IMR-90 (cell line): ENCODE results near the gene TPTE. TPM values are rescaled to one million over a fixed set of nuclear protein-coding genes. Genes with fewer than 3 reads are reported as not detected.
"Not testable (repeated sequence)": the region's sequence is repeated elsewhere in the genome, so short reads cannot be mapped to it uniquely, and the experiment has no call there.

Experiments
- ATAC-seq: fragments of 200-7000 bp; cut with Tn5 transposase; 2 replicates; pipeline ENCODE4 v1.9.1; 2020; ENCODE audit warnings: low read depth, mild to moderate bottlenecking, moderate library complexity
- BruUV-seq: library from RNA; stranded (reverse); fragments of 400-500 nt; replicated peaks from 2 replicates; lab custom pipeline; 2021; lab: Mats Ljungman, UMichigan
- CTCF ChIA-PET: fragments of 300-600 bp; formaldehyde crosslinking; extraction: SDS; loops from one replicate; lab custom pipeline; 2021; ENCODE audit warnings: antibody characterized with exemption; lab: Yijun Ruan, JAX
- POLR2A ChIA-PET: fragments of 300-600 bp; sonication (Branson Sonifier 250); formaldehyde crosslinking; loops from one replicate; lab custom pipeline; 2022; ENCODE audit warnings: antibody characterized with exemption; ENCODE audit not compliant: unreplicated experiment; lab: Charles Lee
- DNase-seq: peaks from one replicate; pipeline ENCODE4 v3.0.0; 2013
- H2AFZ ChIP-seq: replicated peaks from 2 replicates; pipeline ENCODE3; 2013; ENCODE audit warnings: low read length, mild to moderate bottlenecking; ENCODE audit not compliant: poor library complexity
- H2AK5ac ChIP-seq: 2 replicates; pipeline ENCODE4 v1.6.1; 2013; ENCODE audit warnings: low read depth, low read length, inconsistent platforms
- H2AK9ac ChIP-seq: replicated peaks from 2 replicates; pipeline ENCODE3; 2013; ENCODE audit warnings: mild to moderate bottlenecking, low read depth, low read length, moderate library complexity; ENCODE audit not compliant: poor library complexity
- H2BK120ac ChIP-seq: 2 replicates; pipeline ENCODE4 v1.6.1; 2013; ENCODE audit warnings: low read depth, low read length, inconsistent platforms
- H2BK15ac ChIP-seq: 3 replicates; pipeline ENCODE4 v1.6.1; 2013; ENCODE audit warnings: low read depth, low read length, inconsistent platforms
- H2BK20ac ChIP-seq: 2 replicates; pipeline ENCODE4 v1.6.1; 2013; ENCODE audit warnings: low read depth, mild to moderate bottlenecking, inconsistent platforms, low read length, moderate library complexity
- H2BK5ac ChIP-seq: 2 replicates; pipeline ENCODE4 v1.6.1; 2013; ENCODE audit warnings: mild to moderate bottlenecking, low read depth, low read length, inconsistent platforms; ENCODE audit not compliant: poor library complexity, severe bottlenecking
- H3K14ac ChIP-seq: replicated peaks from 2 replicates; pipeline ENCODE4 v1.6.1; 2013; ENCODE audit warnings: low read depth, low read length, inconsistent platforms
- H3K18ac ChIP-seq: 2 replicates; pipeline ENCODE4 v1.6.1; 2013; ENCODE audit warnings: low read depth, low read length, control low read depth
- H3K23ac ChIP-seq: 2 replicates; pipeline ENCODE4 v1.6.1; 2013; ENCODE audit warnings: low read depth, low read length, inconsistent platforms
- H3K27ac ChIP-seq: 2 replicates; pipeline ENCODE4 v1.5.1; 2013; ENCODE audit warnings: mild to moderate bottlenecking, control low read depth, low read length; ENCODE audit not compliant: insufficient read depth
- H3K27me3 ChIP-seq: 2 replicates; pipeline ENCODE4 v1.6.1; 2013; ENCODE audit warnings: low read length; ENCODE audit not compliant: control insufficient read depth, insufficient read depth
- H3K36me3 ChIP-seq: 2 replicates; pipeline ENCODE4 v1.6.1; 2013; ENCODE audit warnings: low read length, mixed read lengths; ENCODE audit not compliant: control insufficient read depth, insufficient read depth
- H3K4ac ChIP-seq: 2 replicates; pipeline ENCODE4 v1.6.1; 2013; ENCODE audit warnings: low read depth, low read length, inconsistent platforms
- H3K4me1 ChIP-seq: 2 replicates; pipeline ENCODE4 v1.6.1; 2013; ENCODE audit warnings: low read length, mixed read lengths; ENCODE audit not compliant: control insufficient read depth, insufficient read depth
- H3K4me2 ChIP-seq: 2 replicates; pipeline ENCODE4 v1.6.1; 2013; ENCODE audit warnings: low read depth, mild to moderate bottlenecking, control low read depth, low read length, moderate library complexity
- H3K4me3 ChIP-seq: 2 replicates; pipeline ENCODE4 v1.5.1; 2013; ENCODE audit warnings: low read depth, mild to moderate bottlenecking, control low read depth, low read length, moderate library complexity; ENCODE audit not compliant: insufficient read depth
- H3K56ac ChIP-seq: 2 replicates; pipeline ENCODE4 v1.6.1; 2013; ENCODE audit warnings: low read length, inconsistent platforms; ENCODE audit not compliant: insufficient read depth; ENCODE audit errors: extremely low read depth
- H3K79me1 ChIP-seq, 2 experiments: 2 replicates each; pipeline ENCODE4 v1.6.1; 2013; ENCODE audit warnings: low read length in 2 of 2, inconsistent platforms in 1 of 2, low read depth in 1 of 2
- H3K9ac ChIP-seq: 2 replicates; pipeline ENCODE4 v1.6.1; 2013; ENCODE audit warnings: low read depth, low read length, control low read depth
- H3K9me1 ChIP-seq: 2 replicates; pipeline ENCODE4 v1.6.1; 2013; ENCODE audit warnings: low read length, inconsistent platforms; ENCODE audit not compliant: insufficient read depth
- H3K9me3 ChIP-seq: 2 replicates; pipeline ENCODE4 v1.6.1; 2013; ENCODE audit warnings: low read length; ENCODE audit not compliant: control insufficient read depth, insufficient read depth
- H4K20me1 ChIP-seq: 2 replicates; pipeline ENCODE4 v1.6.1; 2013; ENCODE audit warnings: low read length, inconsistent platforms; ENCODE audit not compliant: insufficient read depth
- H4K5ac ChIP-seq: 2 replicates; pipeline ENCODE4 v1.6.1; 2013; ENCODE audit warnings: mild to moderate bottlenecking, low read depth, low read length, control low read depth
- H4K8ac ChIP-seq, 2 experiments: 2 replicates each; pipeline ENCODE4 v1.6.1; 2013; ENCODE audit warnings: low read depth in 2 of 2, low read length in 2 of 2, control low read depth in 1 of 2, inconsistent platforms in 1 of 2
- H4K91ac ChIP-seq: 2 replicates; pipeline ENCODE4 v1.6.1; 2013; ENCODE audit warnings: low read depth, low read length, inconsistent platforms; ENCODE audit not compliant: insufficient read depth
- WGBS, 2 experiments: methylation state at CpG; one replicate each; pipeline versions ENCODE4 v1.1.5 to v1.1.7; 2013; ENCODE audit warnings: missing lambda C conversion rate in 2 of 2; ENCODE audit not compliant: insufficient read length in 1 of 2; ENCODE audit errors: extremely low coverage in 2 of 2; 5-methylcytosine and 5-hydroxymethylcytosine counted together
- dilution Hi-C: fragments of 300-500 bp; cut with HindIII; formaldehyde crosslinking; loops from one replicate; pipeline ENCODE4 v1.14.3; 2018; ENCODE audit warnings: low sequenced_read_pairs; ENCODE audit not compliant: unreplicated experiment
- in situ Hi-C: fragments of 300-500 bp; cut with MboI; formaldehyde crosslinking; loops from 3 replicates; pipeline ENCODE4 v1.14.3; 2019; ENCODE audit warnings: low sequenced_read_pairs, inconsistent platforms, mixed read lengths
- intact Hi-C: fragments of 100-400 bp; cut with micrococcal nuclease; formaldehyde crosslinking; loops from 2 replicates; pipeline ENCODE4 v1.10.0; 2022
- polyA plus RNA-seq, 3 experiments: library from polyadenylated mRNA; depleted of rRNA; stranded (reverse); fragments of >200 nt; gene quantifications; 2 replicates each; pipeline ENCODE4 v1.2.3, GENCODE V29; 2012; ENCODE audit warnings: low replicate concordance in 1 of 3
- total RNA-seq: library from RNA; depleted of rRNA; stranded (reverse); fragments of >200 nt; gene quantifications from 2 replicates; pipeline ENCODE4 v1.2.3, GENCODE V29; 2012

TPTE gene
- total and polyA plus RNA-seq, 2 of the 4 experiments (the other 2 are of a cell fraction): not detected

DNA sequence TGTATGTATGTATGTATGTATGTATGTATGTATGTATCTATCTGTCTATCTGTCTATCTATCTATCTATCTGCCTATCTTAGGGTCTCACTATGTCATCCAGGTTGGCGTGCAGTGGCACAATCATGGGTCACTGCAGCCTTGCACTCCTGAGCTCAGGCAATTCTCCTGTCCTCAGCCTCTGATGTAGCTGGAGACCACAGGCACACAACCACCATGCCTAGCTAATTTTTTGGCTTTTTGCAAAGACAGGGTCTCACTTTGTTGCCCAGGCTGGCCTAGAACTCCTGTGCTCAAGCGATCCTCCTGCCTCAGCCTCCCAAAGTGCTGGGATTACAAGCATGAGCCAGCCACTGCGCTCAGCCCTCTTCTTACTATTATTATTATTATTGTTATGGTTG, 4.5 kb upstream of the TPTE start:
- H4K91ac ChIP-seq, H3K4me3 ChIP-seq, H3K18ac ChIP-seq, H3K4ac ChIP-seq, H2AK5ac ChIP-seq, H4K20me1 ChIP-seq, H2BK15ac ChIP-seq, ATAC-seq, CTCF ChIA-PET, H3K4me1 ChIP-seq, H3K36me3 ChIP-seq, H3K56ac ChIP-seq, in situ Hi-C loops, H3K4me2 ChIP-seq, H3K9me1 ChIP-seq, intact Hi-C loops, H2BK120ac ChIP-seq, POLR2A ChIA-PET, H2BK20ac ChIP-seq, BruUV-seq, H2AK9ac ChIP-seq, H3K23ac ChIP-seq, H3K27ac ChIP-seq, H3K27me3 ChIP-seq, dilution Hi-C loops, H3K79me1 ChIP-seq, H4K8ac ChIP-seq, DNase-seq, H2AFZ ChIP-seq, H3K14ac ChIP-seq, H3K9ac ChIP-seq, H4K5ac ChIP-seq, H2BK5ac ChIP-seq: not testable (repeated sequence)
- WGBS, 2 experiments: no CpG with 5 or more reads among the region's 3 CpGs
- H3K9me3 ChIP-seq: peaks cover 15% of the 10 kb centered on the region

GRCh38 chr21:10517904-10518303, 3.5 kb upstream of the TPTE start:
- H4K20me1 ChIP-seq, H3K9me1 ChIP-seq, H2AFZ ChIP-seq, H3K4ac ChIP-seq, H3K27me3 ChIP-seq, POLR2A ChIA-PET, DNase-seq, H2BK15ac ChIP-seq, intact Hi-C loops, H2BK5ac ChIP-seq, H3K36me3 ChIP-seq, H3K4me2 ChIP-seq, H4K8ac ChIP-seq, H2AK5ac ChIP-seq, H2BK20ac ChIP-seq, BruUV-seq, H4K5ac ChIP-seq, CTCF ChIA-PET, H2BK120ac ChIP-seq, H3K56ac ChIP-seq, ATAC-seq, H3K27ac ChIP-seq, H3K14ac ChIP-seq, H2AK9ac ChIP-seq, H4K91ac ChIP-seq, H3K23ac ChIP-seq, H3K18ac ChIP-seq, H3K79me1 ChIP-seq, dilution Hi-C loops, H3K9ac ChIP-seq, H3K4me3 ChIP-seq, in situ Hi-C loops, H3K4me1 ChIP-seq: not testable (repeated sequence)
- H3K9me3 ChIP-seq: peaks cover 12% of the 10 kb centered on the region
- WGBS, 2 experiments: 50% methylated on average over 2 of the region's 10 CpGs; no CpG with 5 or more reads in 1 of the 2 experiments
